K562 (cell line): Measurements from ENCODE around the gene GFRA4. TPM values are rescaled to one million over a fixed set of nuclear protein-coding genes. Genes with fewer than 3 reads are reported as not detected.

Experiments
- HDAC2 ChIP-seq: fragments of 450-650 bp; IDR thresholded peaks from 2 replicates; pipeline ENCODE4 v1.6.1; 2016; ENCODE audit warnings: mild to moderate bottlenecking
- KLF6 ChIP-seq: fragments of 250-450 bp; sonication (Bioruptor Pico); IDR thresholded peaks from 2 replicates; pipeline ENCODE4 v1.4.0; 2020; ENCODE audit warnings: mild to moderate bottlenecking, moderate library complexity, borderline replicate concordance
- MAFK ChIP-seq: IDR thresholded peaks from 2 replicates; pipeline ENCODE4 v1.6.1; 2011; ENCODE audit warnings: low read length, improper control_type of control experiment
- MCM3 ChIP-seq: fragments of 450-650 bp; IDR thresholded peaks from 2 replicates; pipeline ENCODE4 v1.6.1; 2016
- PCBP2 ChIP-seq: fragments of 200-400 bp; formaldehyde crosslinking; IDR thresholded peaks from 2 replicates; pipeline ENCODE4 v1.6.1; 2018; ENCODE audit warnings: low read length, low read depth, mild to moderate bottlenecking, moderate library complexity; ENCODE audit not compliant: poor library complexity, severe bottlenecking
- RERE ChIP-seq: sonication (generic); formaldehyde crosslinking; IDR thresholded peaks from 2 replicates; pipeline ENCODE4 v1.8.0; 2023; ENCODE audit warnings: missing genetic modification reagents, mild to moderate bottlenecking, borderline replicate concordance
- STAT5A ChIP-seq: IDR thresholded peaks from 2 replicates; pipeline ENCODE4 v1.6.1; 2012; ENCODE audit warnings: low read length, inconsistent platforms, borderline replicate concordance
- TBP ChIP-seq: optimal IDR thresholded peaks from 2 replicates; pipeline ENCODE3; 2011; ENCODE audit warnings: low read depth, low read length, improper control_type of control experiment
- ZNF408 ChIP-seq: fragments of 250-450 bp; sonication (Bioruptor Pico); IDR thresholded peaks from 2 replicates; pipeline ENCODE4 v1.4.0; 2020; ENCODE audit warnings: low read depth, mild to moderate bottlenecking, moderate library complexity
- polyA plus RNA-seq, 8 experiments: library from polyadenylated mRNA; depleted of rRNA in 4 of 8; stranded (reverse) in 5 of 8; unstranded in 3 of 8; fragments of >200 nt; fragmentation: Nextera tagmentation in 2 of 8; fragmentation: Illumina TruSeq in 1 of 8; extraction: Ambion mirVana in 2 of 8; extraction: Trizol in 1 of 8; gene quantifications; 2 replicates each; pipeline versions ENCODE4 v1.2.1 to v1.2.3, GENCODE V29; 2011 to 2014; ENCODE audit warnings: inconsistent platforms in 1 of 8, missing spikeins in 1 of 8
- total RNA-seq, 7 experiments: library from RNA; depleted of rRNA in 6 of 7; stranded (reverse); fragments of >200 nt in 6 of 7; fragmentation: Illumina TruSeq in 2 of 7; extraction: Trizol in 2 of 7; gene quantifications; 2 replicates each; pipeline versions ENCODE4 v1.2.1 to v1.2.3, GENCODE V29; 2011 to 2021; ENCODE audit warnings: low replicate concordance in 1 of 7

Gene GFRA4
- total and polyA plus RNA-seq, 9 of the 15 experiments (the other 6 are each of a cell fraction or from before 2014, with no cell fraction given) = not detected

GRCh38 chr20:3685341-3685740, 22.1 kb upstream of the GFRA4 start (continued):
- TF ChIP-seq HDAC2 (no peak), TBP (no peak), STAT5A (no peak), KLF6 (CRISPR knock-in tag) (no peak), ZNF408 (CRISPR knock-in tag) (no peak), MAFK (no peak), MCM3 (no peak), RERE (CRISPR knock-in tag) (no peak), PCBP2 (no peak)
